Mucosa of rectum (tissue), 2 donors: ENCODE data around the gene RAB25.

Experiments
- H3K27ac ChIP-seq, 2 donors: one replicate each; pipeline ENCODE4 v1.7.0; 2013; ENCODE audit warnings: inconsistent platforms in 2 of 2, low read depth in 2 of 2, low read length in 2 of 2
- H3K27me3 ChIP-seq, 2 donors: one replicate each; pipeline ENCODE4 v1.7.0; 2013; ENCODE audit warnings: low read length in 2 of 2; ENCODE audit not compliant: control insufficient read depth in 2 of 2, insufficient read depth in 2 of 2
- H3K36me3 ChIP-seq, 2 donors: one replicate each; pipeline ENCODE4 v1.7.0; 2013; ENCODE audit warnings: low read length in 2 of 2; ENCODE audit not compliant: control insufficient read depth in 2 of 2, insufficient read depth in 2 of 2
- H3K4me1 ChIP-seq, 2 donors: one replicate each; pipeline ENCODE4 v1.7.0; 2013; ENCODE audit warnings: low read length in 2 of 2, mild to moderate bottlenecking in 1 of 2; ENCODE audit not compliant: control insufficient read depth in 2 of 2, insufficient read depth in 2 of 2
- H3K4me3 ChIP-seq, 2 donors: one replicate each; pipeline ENCODE4 v1.7.0; 2013; ENCODE audit warnings: low read length in 2 of 2
- H3K9ac ChIP-seq, 2 donors: one replicate each; pipeline ENCODE4 v1.7.0; 2013; ENCODE audit warnings: low read length in 2 of 2, low read depth in 1 of 2, mild to moderate bottlenecking in 1 of 2
- H3K9me3 ChIP-seq, 2 donors: one replicate each; pipeline ENCODE4 v1.7.0; 2013; ENCODE audit warnings: low read length in 2 of 2; ENCODE audit not compliant: control insufficient read depth in 2 of 2
- donor health status: healthy.
- donor health status: Normal muscosa, but diverticular disease.

RAB25 gene

GRCh38 chr1:156106624-156107488 is 45.9 kb downstream of the RAB25 start:
- Histone ChIP-seq H3K4me3 (peak overlapping the region in 1 of 2 donors; percentile 57), H3K9me3 (no peaks in the 10 kb centered on the region), H3K27me3 (no peaks in the 10 kb centered on the region), H3K9ac (peak overlapping the region; percentile 56 to 77), H3K36me3 (no peaks in the 10 kb centered on the region), H3K27ac (peak overlapping the region; percentile 96 to 98), H3K4me1 (peaks cover 42 to 47% of the 10 kb centered on the region in 2 donors)

GRCh38 chr1:156108057-156108456 is 47.1 kb downstream of the RAB25 start:
- Histone ChIP-seq H3K4me3 (no peak overlapping the region), H3K36me3 (no peaks in the 10 kb centered on the region), H3K27ac (no peak overlapping the region), H3K27me3 (no peaks in the 10 kb centered on the region), H3K9me3 (no peaks in the 10 kb centered on the region), H3K9ac (no peak overlapping the region), H3K4me1 (peaks cover 30 to 35% of the 10 kb centered on the region in 2 donors)

GRCh38 chr1:156108664-156109241 is 47.8 kb downstream of the RAB25 start:
- Histone ChIP-seq H3K9ac (no peak overlapping the region), H3K27ac (no peak overlapping the region), H3K4me1 (peaks cover 23 to 30% of the 10 kb centered on the region in 2 donors), H3K9me3 (no peaks in the 10 kb centered on the region), H3K36me3 (no peaks in the 10 kb centered on the region), H3K27me3 (no peaks in the 10 kb centered on the region), H3K4me3 (no peak overlapping the region)

GRCh38 chr1:156110252-156110651 is 49.3 kb downstream of the RAB25 start:
- H3K9ac ChIP-seq = no peak overlapping the region
- no peak overlapping the region for H3K27ac ChIP-seq
- H3K4me3 ChIP-seq = no peak overlapping the region
- peaks cover 15 to 21% of the 10 kb centered on the region in 2 donors for H3K4me1 ChIP-seq
- H3K9me3 ChIP-seq = no peaks in the 10 kb centered on the region
- no peaks in the 10 kb centered on the region for H3K36me3 ChIP-seq
- no peaks in the 10 kb centered on the region for H3K27me3 ChIP-seq

GRCh38 chr1:156111355-156111962 is 50.5 kb downstream of the RAB25 start:
- Histone ChIP-seq H3K4me1 (peaks cover 10 to 12% of the 10 kb centered on the region in 2 donors), H3K27me3 (no peaks in the 10 kb centered on the region), H3K27ac (no peak overlapping the region), H3K36me3 (peaks cover 0 to 2% of the 10 kb centered on the region in 2 donors), H3K4me3 (no peak overlapping the region), H3K9ac (no peak overlapping the region), H3K9me3 (no peaks in the 10 kb centered on the region)

GRCh38 chr1:156112276-156113137 is 51.5 kb downstream of the RAB25 start:
- no peaks in the 10 kb centered on the region for H3K27me3 ChIP-seq
- H3K9ac ChIP-seq = no peak overlapping the region
- no peak overlapping the region for H3K4me3 ChIP-seq
- peaks cover 0 to 2% of the 10 kb centered on the region in 2 donors for H3K36me3 ChIP-seq
- H3K27ac ChIP-seq = peak overlapping the region in 1 of 2 donors; percentile 3
- H3K9me3 ChIP-seq = no peaks in the 10 kb centered on the region
- peaks cover 7 to 15% of the 10 kb centered on the region in 2 donors for H3K4me1 ChIP-seq

- H3K9ac ChIP-seq = peak overlapping the region in 1 of 2 donors; percentile 99
- H3K4me3 ChIP-seq = no peak overlapping the region
- H3K27me3 ChIP-seq = no peaks in the 10 kb centered on the region
- peak overlapping the region; percentile 99 for H3K27ac ChIP-seq
- no peaks in the 10 kb centered on the region for H3K9me3 ChIP-seq
- H3K36me3 ChIP-seq = peaks cover 0 to 2% of the 10 kb centered on the region in 2 donors
- peaks cover 13 to 23% of the 10 kb centered on the region in 2 donors for H3K4me1 ChIP-seq
Observed at GRCh38 chr1:156113282-156113950, 52.5 kb downstream of the RAB25 start.

- Histone ChIP-seq H3K27ac (peak within 1 kb of the TSS; percentile 99), H3K4me3 (peak within 1 kb of the TSS; percentile 97 to 98), H3K9ac (peak within 1 kb of the TSS; percentile 99 to 100), H3K4me1 (peaks cover 17 to 29% of the 10 kb centered on the region in 2 donors), H3K36me3 (peaks cover 0 to 2% of the 10 kb centered on the region in 2 donors), H3K9me3 (no peaks in the 10 kb centered on the region), H3K27me3 (no peaks in the 10 kb centered on the region)
Observed at GRCh38 chr1:156114101-156114918, 53.4 kb downstream of the RAB25 start, which contains the start of gene LMNA. Gene LMNA, plus strand, starts transcription at chr1:156114711. Its CDS starts 208 bp downstream, at chr1:156114919.
